T-cell (primary cell): ENCODE data around the gene GRAP2. TPM values are rescaled to one million over a fixed set of nuclear protein-coding genes. Genes with fewer than 3 reads are reported as not detected.

ENCODE experiments used
- ATAC-seq, 4 experiments: fragments of 200-7000 bp in 3 of 4; fragments of 150-1000 bp in 1 of 4; cut with Tn5 transposase; replicated peaks in 1 of 4; 1 replicate in 3 of 4; 2 replicates in 1 of 4; pipeline ENCODE4 v1.10.0; 2021; ENCODE audit warnings: moderate library complexity in 3 of 4, mild to moderate bottlenecking in 2 of 4, moderate number of reproducible peaks in 1 of 4
- CTCF ChIA-PET, 2 donors: fragments of 300-600 bp; sonication (Branson Sonifier 250); formaldehyde crosslinking; loops; one replicate each; lab custom pipeline; 2022; ENCODE audit warnings: antibody characterized with exemption in 2 of 2; lab: Charles Lee
- POLR2A ChIA-PET, 2 donors: fragments of 300-600 bp; sonication (Branson Sonifier 250); formaldehyde crosslinking; loops; one replicate each; lab custom pipeline; 2022; ENCODE audit warnings: antibody characterized with exemption in 2 of 2; lab: Charles Lee
- DNase-seq, 35 experiments: peaks; one replicate each; pipeline versions ENCODE4 v3.0.0 to v3.0.0-alpha.2; 2013 to 2023
- H3K27ac ChIP-seq: one replicate; pipeline ENCODE4 v1.5.1; 2013; ENCODE audit warnings: low read length
- H3K27me3 ChIP-seq, 2 experiments: replicated peaks in 1 of 2; 1 replicate in 1 of 2; 2 replicates in 1 of 2; pipeline versions ENCODE4 v1.6.1 to v1.7.0; 2013; ENCODE audit warnings: low read length in 1 of 2, mixed read lengths in 1 of 2; ENCODE audit not compliant: control insufficient read depth in 2 of 2, insufficient read depth in 2 of 2; ENCODE audit errors: extremely low read depth in 1 of 2
- H3K36me3 ChIP-seq, 2 donors: 1 replicate in 1 of 2; 2 replicates in 1 of 2; pipeline versions ENCODE4 v1.6.1 to v1.7.0; 2013; ENCODE audit warnings: low read length in 1 of 2; ENCODE audit not compliant: control insufficient read depth in 2 of 2, insufficient read depth in 1 of 2; ENCODE audit errors: extremely low read depth in 1 of 2
- H3K4me1 ChIP-seq, 2 experiments: 1 replicate in 1 of 2; 2 replicates in 1 of 2; pipeline versions ENCODE4 v1.6.1 to v1.7.0; 2013; ENCODE audit warnings: low read length in 2 of 2, mixed read lengths in 1 of 2; ENCODE audit not compliant: insufficient read depth in 2 of 2, control insufficient read depth in 1 of 2; ENCODE audit errors: extremely low read depth in 1 of 2
- H3K4me3 ChIP-seq, 2 donors: 1 replicate in 1 of 2; 2 replicates in 1 of 2; pipeline versions ENCODE4 v1.5.1 to v1.7.0; 2013; ENCODE audit warnings: mild to moderate bottlenecking in 2 of 2, low read length in 1 of 2, moderate library complexity in 1 of 2; ENCODE audit not compliant: control insufficient read depth in 1 of 2; ENCODE audit errors: extremely low read depth in 1 of 2
- H3K9me3 ChIP-seq: 2 replicates; pipeline ENCODE4 v1.7.0; 2013
- H3K27ac Mint-ChIP-seq, 2 donors: one replicate each; pipeline ENCODE4 v1.8.0; 2020 to 2021; ENCODE audit warnings: mild to moderate bottlenecking in 2 of 2, mixed read lengths in 2 of 2
- H3K27me3 Mint-ChIP-seq, 2 donors: one replicate each; pipeline ENCODE4 v1.8.0; 2021 to 2022; ENCODE audit warnings: mixed read lengths in 2 of 2
- H3K36me3 Mint-ChIP-seq: one replicate; pipeline ENCODE4 v1.8.0; 2021; ENCODE audit warnings: mixed read lengths
- H3K4me1 Mint-ChIP-seq, 3 donors: one replicate each; pipeline ENCODE4 v1.8.0; 2020 to 2022; ENCODE audit warnings: mixed read lengths in 3 of 3, mild to moderate bottlenecking in 1 of 3
- H3K4me3 Mint-ChIP-seq, 3 donors: one replicate each; pipeline ENCODE4 v1.8.0; 2020 to 2022; ENCODE audit warnings: mild to moderate bottlenecking in 3 of 3, mixed read lengths in 3 of 3, moderate library complexity in 3 of 3
- H3K9me3 Mint-ChIP-seq, 3 donors: one replicate each; pipeline ENCODE4 v1.8.0; 2020 to 2022; ENCODE audit warnings: mixed read lengths in 3 of 3
- WGBS: methylation state at CpG from one replicate; pipeline ENCODE4 v1.1.5; 2013; ENCODE audit warnings: missing lambda C conversion rate; ENCODE audit not compliant: insufficient coverage; 5-methylcytosine and 5-hydroxymethylcytosine counted together
- total RNA-seq, 35 experiments: library from RNA in 6 of 35; stranded (reverse) in 6 of 35; fragments of 120-200 nt in 1 of 35; gene quantifications; one replicate each; pipeline versions ENCODE4 v1.2.1 to v1.2.4 and lab custom pipeline; 2013 to 2026

The GRAP2 gene
- 100 to 1,000 TPM; 138 to 199 (median 157) TPM for total RNA-seq
- 129 TPM for total RNA-seq (2013)
- total RNA-seq (lab: John Stamatoyannopoulos, UW) = 34.3 to 206 (median 121) reads per million in 29 experiments

GRCh38 chr22:39900306-39901227, at the start of gene GRAP2:
Gene GRAP2, plus strand, starts transcription at chr22:39901084. Its CDS starts 46,023 bp downstream, at chr22:39947107.
- Histone ChIP-seq H3K4me3 (peak within 1 kb of the TSS; percentile 72 to 91), H3K4me1 (peaks cover 26 to 28% of the 10 kb centered on the region in 2 experiments), H3K36me3 (no peaks in the 10 kb centered on the region), H3K9me3 (no peaks in the 10 kb centered on the region), H3K27ac (peak within 1 kb of the TSS; percentile 87), H3K27me3 (no peaks in the 10 kb centered on the region)
- Mint-ChIP-seq H3K4me3 (peak within 1 kb of the TSS; percentile 84 to 98 (median 97)), H3K36me3 (peaks cover 16% of the 10 kb centered on the region), H3K27ac (peak within 1 kb of the TSS; percentile 99 to 100), H3K27me3 (no peaks in the 10 kb centered on the region), H3K9me3 (no peaks in the 10 kb centered on the region), H3K4me1 (peaks cover 20 to 33% (median 28%) of the 10 kb centered on the region in 3 donors)
- DNase-seq = peak in 34 of 35 experiments; percentile 54 to 88 (median 71)
- POLR2A ChIA-PET = interaction anchor here in 1 of 2 donors (0.8 kb wide), 1 partner anchor 21 kb away, joined by 5 read pairs; no protein-coding TSS in a partner anchor
- peak; percentile 93 to 96 (median 94) for ATAC-seq
- WGBS = 0% methylated on average over 1 of the region's 4 CpGs
- CTCF ChIA-PET = interaction anchor here in 1 of 2 donors (0.9 kb wide), 1 partner anchor 26 kb away, joined by 5 read pairs; no protein-coding TSS in a partner anchor

GRCh38 chr22:39851606-39852315, 49.1 kb upstream of the GRAP2 start:
- Mint-ChIP-seq H3K27ac (no peak overlapping the region), H3K27me3 (no peaks in the 10 kb centered on the region), H3K4me3 (no peak overlapping the region), H3K4me1 (peaks cover 0 to 4% (median 0%) of the 10 kb centered on the region in 3 donors), H3K9me3 (no peaks in the 10 kb centered on the region), H3K36me3 (no peaks in the 10 kb centered on the region)
- POLR2A ChIA-PET = interaction anchor here in 1 of 2 donors (0.6 kb wide), 1 partner anchor 32 kb away, joined by 3 read pairs; no protein-coding TSS in a partner anchor
- Histone ChIP-seq H3K27me3 (peaks cover 0 to 2% of the 10 kb centered on the region in 2 experiments), H3K4me1 (no peaks in the 10 kb centered on the region), H3K9me3 (no peaks in the 10 kb centered on the region), H3K4me3 (no peak overlapping the region), H3K36me3 (no peaks in the 10 kb centered on the region), H3K27ac (no peak overlapping the region)
- CTCF ChIA-PET = interaction anchor here in 1 of 2 donors (1.0 kb wide), 1 partner anchor 54 kb away, joined by 4 read pairs; no protein-coding TSS in a partner anchor
- DNase-seq (no peak), ATAC-seq (no peak)
- WGBS = 100% methylated on average over 1 of the region's 4 CpGs

GRCh38 chr22:39852799-39853198, 48.1 kb upstream of the GRAP2 start:
- ChIA-PET CTCF (interaction anchor here in 1 of 2 donors (0.6 kb wide), 1 partner anchor 68 kb away, joined by 3 read pairs; no protein-coding TSS in a partner anchor), POLR2A (no interaction called here)
- WGBS = no CpG with 5 or more reads among the region's 2 CpGs
- Histone ChIP-seq H3K27ac (no peak overlapping the region), H3K27me3 (peaks cover 0 to 2% of the 10 kb centered on the region in 2 experiments), H3K4me1 (no peaks in the 10 kb centered on the region), H3K36me3 (no peaks in the 10 kb centered on the region), H3K4me3 (no peak overlapping the region), H3K9me3 (no peaks in the 10 kb centered on the region)
- Mint-ChIP-seq H3K36me3 (no peaks in the 10 kb centered on the region), H3K27ac (no peak overlapping the region), H3K9me3 (no peaks in the 10 kb centered on the region), H3K4me3 (no peak overlapping the region), H3K4me1 (peaks cover 0 to 4% (median 0%) of the 10 kb centered on the region in 3 donors), H3K27me3 (no peaks in the 10 kb centered on the region)
- DNase-seq (no peak), ATAC-seq (no peak)

- no peak overlapping the region for H3K4me3 ChIP-seq
- no peak for ATAC-seq
- Mint-ChIP-seq H3K4me3 (no peak overlapping the region), H3K4me1 (peaks cover 18 to 22% (median 19%) of the 10 kb centered on the region in 3 donors), H3K27ac (no peak overlapping the region), H3K27me3 (no peaks in the 10 kb centered on the region), H3K36me3 (no peaks in the 10 kb centered on the region), H3K9me3 (no peaks in the 10 kb centered on the region)
- ChIA-PET POLR2A (interaction anchor here in 1 of 2 donors (0.6 kb wide), 1 partner anchor 50 kb away, joined by 3 read pairs; no protein-coding TSS in a partner anchor), CTCF (interaction anchor here (0.6 kb wide), 2 partner anchors 58 to 76 kb away, joined by 3 to 4 read pairs; no protein-coding TSS in a partner anchor)
- no peak for DNase-seq
- no peaks in the 10 kb centered on the region for H3K9me3 ChIP-seq
- H3K27me3 ChIP-seq = peaks cover 0 to 2% of the 10 kb centered on the region in 2 experiments
- no peaks in the 10 kb centered on the region for H3K36me3 ChIP-seq
- H3K27ac ChIP-seq = no peak overlapping the region
- peaks cover 0 to 3% of the 10 kb centered on the region in 2 experiments for H3K4me1 ChIP-seq
- no CpG with 5 or more reads among the region's 4 CpGs for WGBS
These were observed 44.3 kb upstream of the GRAP2 start for GRCh38 chr22:39856588-39856987.

- Mint-ChIP-seq H3K4me3 (peak overlapping the region in 2 of 3 donors; percentile 38 to 58), H3K9me3 (no peaks in the 10 kb centered on the region), H3K36me3 (no peaks in the 10 kb centered on the region), H3K27ac (peak overlapping the region; percentile 62 to 74), H3K27me3 (no peaks in the 10 kb centered on the region), H3K4me1 (peaks cover 18 to 22% (median 19%) of the 10 kb centered on the region in 3 donors)
- DNase-seq (peak in 1 of 35 experiments; percentile 18), ATAC-seq (peak in 3 of 4 experiments; percentile 50 to 64 (median 60))
- Histone ChIP-seq H3K4me3 (no peak overlapping the region), H3K4me1 (peaks cover 0 to 3% of the 10 kb centered on the region in 2 experiments), H3K36me3 (no peaks in the 10 kb centered on the region), H3K9me3 (no peaks in the 10 kb centered on the region), H3K27ac (no peak overlapping the region), H3K27me3 (no peaks in the 10 kb centered on the region)
- ChIA-PET CTCF (no interaction called here), POLR2A (no interaction called here)
- WGBS = 0% methylated on average over 1 of the region's 7 CpGs
These were observed 40.8 kb upstream of the GRAP2 start for GRCh38 chr22:39859903-39860588.
